Endothelial cell of umbilical vein (primary cell): Measurements from ENCODE around the gene PI4KA.

Experiments
- CTCF ChIP-seq, 2 donors: IDR thresholded peaks; 1 replicate in 1 of 2; 2 replicates in 1 of 2; pipeline ENCODE4 v1.5.1; 2011; ENCODE audit warnings: low read length in 2 of 2, mild to moderate bottlenecking in 2 of 2, moderate library complexity in 2 of 2, control low read depth in 1 of 2, inconsistent platforms in 1 of 2, low read depth in 1 of 2; ENCODE audit not compliant: insufficient read depth in 1 of 2; ENCODE audit errors: extremely low read depth in 1 of 2
- EZH2 ChIP-seq: IDR thresholded peaks from 2 replicates; pipeline ENCODE4 v1.6.1; 2012; ENCODE audit warnings: borderline replicate concordance, low read depth, mild to moderate bottlenecking, moderate library complexity, low read length, inconsistent platforms; ENCODE audit not compliant: severe bottlenecking
- FOS ChIP-seq: IDR thresholded peaks from 2 replicates; pipeline ENCODE4 v1.6.1; 2011; ENCODE audit warnings: mild to moderate bottlenecking, low read length, moderate library complexity, borderline replicate concordance; ENCODE audit not compliant: insufficient read depth
- GATA2 ChIP-seq: IDR thresholded peaks from 2 replicates; pipeline ENCODE4 v1.7.0; 2011; ENCODE audit warnings: low read depth, mild to moderate bottlenecking, moderate library complexity, mixed read lengths, low read length; ENCODE audit not compliant: insufficient read length, insufficient read depth
- JUN ChIP-seq: IDR thresholded peaks from 2 replicates; pipeline ENCODE4 v1.6.1; 2011; ENCODE audit warnings: borderline replicate concordance, low read depth; ENCODE audit not compliant: insufficient read length, insufficient read depth
- MAX ChIP-seq: IDR thresholded peaks from 2 replicates; pipeline ENCODE4 v1.6.1; 2011; ENCODE audit not compliant: insufficient read depth, insufficient read length
- POLR2A ChIP-seq: IDR thresholded peaks from 2 replicates; pipeline ENCODE4 v1.6.1; 2012; ENCODE audit warnings: low read depth, mild to moderate bottlenecking, control low read depth, low read length
- POLR2AphosphoS5 ChIP-seq: IDR thresholded peaks from 2 replicates; pipeline ENCODE4 v1.6.1; 2012; ENCODE audit warnings: low read depth, mild to moderate bottlenecking, control low read depth, low read length, moderate library complexity; ENCODE audit not compliant: insufficient read depth

DNA sequence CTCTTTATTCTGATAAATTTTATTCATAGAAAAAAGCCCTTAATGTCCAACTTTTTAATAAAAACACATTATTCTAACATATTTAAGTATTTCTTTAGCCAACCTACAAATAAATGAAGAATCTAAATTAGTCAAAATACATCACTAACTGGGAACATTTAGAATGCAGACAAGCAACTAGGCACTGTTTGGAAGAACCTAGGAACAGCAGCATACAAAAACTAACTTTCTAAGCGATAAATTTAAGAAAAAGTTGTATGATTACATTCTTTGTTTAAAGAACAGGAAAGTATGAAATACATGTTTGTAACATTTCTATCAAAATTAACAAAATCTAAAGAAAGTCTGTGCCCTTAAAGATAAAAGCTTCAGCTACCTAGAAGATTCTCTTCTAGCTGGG is 35.3 kb downstream of the PI4KA start:
- no peak for TF ChIP-seq CTCF (IDR thresholded peaks at IDR 0.05; ENCODE audit: extremely low read depth in 1 of 2, insufficient read depth in 1 of 2, low read depth in 1 of 2, low read length in 2 of 2)
- TF ChIP-seq JUN = no peak
- TF ChIP-seq POLR2A = no peak
- TF ChIP-seq POLR2AphosphoS5 = no peak
- no peak for TF ChIP-seq FOS
- no peak for TF ChIP-seq EZH2
- TF ChIP-seq MAX = no peak
- TF ChIP-seq GATA2 = no peak
